ENCODE measurements around the gene SUSD4.

Gene SUSD4

DNA sequence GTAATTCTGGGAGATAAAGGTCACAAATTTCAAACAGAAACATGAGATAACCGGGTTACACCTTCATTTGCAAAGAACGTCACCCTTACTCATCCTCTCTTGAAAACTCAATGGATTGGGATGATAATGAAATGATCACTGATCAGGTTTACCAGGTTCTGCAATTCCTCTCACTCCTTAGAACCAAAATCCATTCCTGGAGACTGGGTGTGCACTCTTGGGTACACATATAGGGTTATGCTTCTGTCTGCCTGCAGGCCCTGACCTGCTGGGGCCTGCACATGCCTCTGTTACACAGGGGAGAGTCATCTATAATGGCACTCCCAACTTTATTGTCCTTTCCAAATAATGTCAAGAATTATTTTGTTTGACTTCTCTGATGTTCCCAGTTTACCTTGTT, 8.3 kb downstream of the SUSD4 start:
- DNase-seq = no peak

GRCh38 chr1:223353939-223354338, 10.0 kb downstream of the SUSD4 start:
- no peak for DNase-seq

DNA sequence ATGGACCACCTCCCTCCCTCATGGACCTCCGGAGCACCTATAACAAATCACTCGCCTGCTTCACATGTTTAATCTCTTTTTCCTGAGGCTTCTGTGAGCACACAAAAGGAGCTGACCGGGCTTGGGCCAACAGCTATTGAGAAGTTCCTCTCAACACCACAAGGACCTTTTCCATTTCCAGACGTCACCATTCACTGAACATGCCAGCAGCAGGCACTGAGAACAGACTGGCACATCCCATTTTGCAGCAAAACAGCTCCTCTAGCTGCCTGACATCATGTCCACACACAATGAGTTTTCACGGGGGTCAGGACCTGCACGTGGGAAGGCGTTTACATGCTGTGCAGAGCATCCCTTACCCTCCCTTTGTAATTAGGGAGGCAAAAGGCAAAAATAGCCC, 11.0 kb downstream of the SUSD4 start:
- DNase-seq = no peak

GRCh38 chr1:223350361-223350908, 13.5 kb downstream of the SUSD4 start:
- no peak for DNase-seq

- DNase-seq = no peak
Measured at GRCh38 chr1:223349241-223349640, 14.7 kb downstream of the SUSD4 start.

DNA sequence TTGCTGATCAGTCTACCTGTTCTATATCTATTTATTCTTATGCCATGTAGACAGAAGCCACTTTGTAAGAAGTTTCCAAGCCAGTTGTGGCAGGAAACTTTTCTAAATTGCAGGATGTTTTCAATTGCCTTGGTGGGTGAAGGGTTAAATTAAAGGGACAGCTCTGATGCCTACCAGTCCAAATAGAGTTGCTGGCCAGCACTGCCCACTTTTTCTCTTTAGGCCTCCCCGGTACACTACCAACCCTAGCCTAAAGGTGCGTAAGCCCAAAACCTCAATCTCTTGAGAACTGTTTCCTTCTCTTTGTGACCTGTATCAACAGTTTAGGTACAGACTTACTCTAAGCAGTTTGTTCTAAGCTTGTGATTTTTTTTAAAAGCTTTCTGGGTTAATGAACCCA, 15.5 kb downstream of the SUSD4 start:
- no peak for DNase-seq

GRCh38 chr1:223347583-223347982, 16.4 kb downstream of the SUSD4 start:
- no peak for DNase-seq

GRCh38 chr1:223346311-223346710, 17.7 kb downstream of the SUSD4 start:
- DNase-seq = no peak

DNA sequence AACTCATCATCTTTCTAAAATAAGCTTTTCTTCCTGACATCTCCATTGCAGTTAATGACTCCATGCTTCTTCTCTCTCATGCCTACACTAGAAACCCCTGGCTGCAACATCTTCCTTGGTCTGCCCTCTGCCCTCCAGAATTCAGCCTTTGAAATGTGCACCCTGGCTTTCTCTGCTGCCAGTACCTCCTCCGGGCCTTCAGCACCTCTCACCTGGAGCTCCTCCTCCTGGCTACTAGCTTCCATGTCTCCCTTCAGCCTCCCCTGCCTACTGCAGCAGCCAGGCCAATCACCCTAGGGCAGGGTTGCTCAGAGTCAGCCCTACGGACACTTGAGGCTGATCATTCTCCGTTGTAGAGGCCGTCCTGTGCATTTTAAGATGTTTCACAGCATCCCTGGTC, 18.3 kb downstream of the SUSD4 start:
- DNase-seq = no peak

DNA sequence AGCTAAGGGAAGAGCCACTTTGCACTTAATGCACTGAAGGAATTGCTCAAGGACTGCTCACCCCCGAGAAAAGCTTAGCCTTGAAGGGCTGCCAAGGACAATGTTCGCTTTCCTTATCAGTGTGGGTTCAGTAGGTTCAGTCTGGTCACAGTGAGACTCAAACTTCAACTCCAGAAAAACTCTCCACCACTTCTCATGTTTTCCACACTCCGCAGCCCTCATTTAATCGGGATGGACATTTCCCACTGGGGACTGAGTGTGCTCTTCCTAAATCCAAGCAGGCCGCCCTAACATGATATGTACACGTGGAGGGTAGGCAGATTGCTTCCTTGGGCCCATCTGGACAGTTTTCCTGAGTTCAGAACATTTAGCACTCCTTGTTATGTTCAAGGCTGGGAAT, 19.5 kb downstream of the SUSD4 start:
- no peak for DNase-seq

- DNase-seq = no peak
Measured at GRCh38 chr1:223343692-223344091, 20.3 kb downstream of the SUSD4 start.

DNA sequence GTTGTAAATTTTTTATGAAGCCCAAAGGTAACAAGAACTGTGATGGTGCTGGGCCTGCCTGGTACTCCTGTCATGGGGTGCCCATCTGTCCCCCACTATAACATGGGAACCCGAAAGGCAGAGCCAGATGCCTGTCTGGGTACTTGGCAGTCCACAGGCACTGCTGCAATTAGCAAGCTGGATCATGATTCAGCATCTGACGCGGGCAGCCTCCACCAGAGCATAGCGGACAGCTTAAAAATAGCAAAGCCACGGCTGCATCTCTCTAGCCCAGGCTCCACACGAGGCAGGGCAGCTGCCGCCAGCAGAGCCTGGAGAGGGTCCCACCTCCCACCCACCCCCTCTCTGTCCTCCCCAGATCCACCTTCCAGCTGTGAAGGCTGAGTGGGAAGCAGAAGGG, 22.9 kb downstream of the SUSD4 start:
- no peak for DNase-seq

- no peak for DNase-seq
Measured at GRCh38 chr1:223340637-223341036, 23.3 kb downstream of the SUSD4 start.

DNA sequence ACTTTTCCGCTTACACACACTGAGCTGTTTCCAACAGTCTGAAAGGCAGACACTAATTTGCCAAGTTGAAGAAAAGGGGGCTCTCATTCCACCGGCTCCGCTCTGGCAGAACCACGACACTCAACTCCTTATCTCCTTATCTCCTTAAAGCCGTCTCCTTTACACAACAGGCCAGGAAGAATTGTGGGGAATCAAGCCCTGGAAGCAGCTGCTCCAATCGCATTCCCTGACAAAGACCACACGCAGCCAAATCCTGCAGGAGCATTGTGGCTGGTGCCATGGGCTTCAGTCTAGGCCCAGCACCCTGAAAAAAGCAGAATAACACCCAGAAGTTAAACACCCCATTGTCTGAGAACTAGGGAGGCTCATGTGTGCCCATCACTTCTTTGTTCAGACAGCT, 24.1 kb downstream of the SUSD4 start:
- DNase-seq = no peak

DNA sequence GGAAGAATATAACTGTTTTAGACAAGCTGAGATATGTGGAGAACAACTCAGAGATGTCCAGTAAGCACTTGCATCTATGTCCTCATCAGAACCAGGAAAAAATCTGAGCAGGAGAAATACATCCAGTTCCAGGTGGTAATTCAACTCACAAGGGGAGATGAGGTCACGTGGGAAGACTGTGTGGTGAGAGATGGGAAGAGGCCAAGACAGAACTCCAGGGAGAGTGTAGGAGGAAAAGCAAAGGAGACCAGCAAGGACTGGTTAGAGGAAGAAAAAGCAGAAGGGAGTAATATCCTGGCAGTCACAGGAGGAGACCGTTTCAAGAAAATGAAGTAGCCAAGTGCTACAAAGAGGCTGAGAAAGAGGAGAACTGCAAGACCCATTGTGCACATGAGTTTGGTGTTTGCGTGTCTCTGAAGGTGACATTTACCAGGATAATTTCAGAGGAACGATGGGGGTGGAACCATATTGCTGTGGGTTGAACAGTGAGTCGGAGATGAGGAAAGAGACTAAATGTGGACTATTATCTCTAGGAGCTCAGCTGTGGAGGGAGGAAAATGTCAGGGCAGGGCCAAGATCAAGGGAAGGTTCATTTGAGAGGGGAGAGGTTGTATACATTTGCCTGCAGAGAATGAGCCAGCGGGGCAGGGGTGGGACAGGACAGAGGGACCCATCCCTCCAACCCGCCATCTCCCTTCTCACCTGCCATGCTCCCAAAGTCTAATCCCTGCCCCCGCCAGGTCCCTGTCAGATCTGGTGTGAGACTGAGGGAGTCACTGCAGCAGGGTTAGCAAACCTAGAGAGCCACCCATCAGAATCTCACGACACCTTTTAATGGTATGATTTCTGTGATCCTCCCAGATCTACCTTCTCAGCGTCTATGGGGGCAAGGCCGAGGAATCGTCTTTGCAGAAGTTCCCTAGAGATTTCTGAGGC, 24.9 kb downstream of the SUSD4 start:
- DNase-seq = no peak

- DNase-seq = no peak
Measured at GRCh38 chr1:223337174-223337869, 26.7 kb downstream of the SUSD4 start.

- DNase-seq = no peak
Measured at GRCh38 chr1:223334156-223334555, 29.8 kb downstream of the SUSD4 start.

- DNase-seq = no peak
Measured at GRCh38 chr1:223332997-223333396, 31.0 kb downstream of the SUSD4 start.

DNA sequence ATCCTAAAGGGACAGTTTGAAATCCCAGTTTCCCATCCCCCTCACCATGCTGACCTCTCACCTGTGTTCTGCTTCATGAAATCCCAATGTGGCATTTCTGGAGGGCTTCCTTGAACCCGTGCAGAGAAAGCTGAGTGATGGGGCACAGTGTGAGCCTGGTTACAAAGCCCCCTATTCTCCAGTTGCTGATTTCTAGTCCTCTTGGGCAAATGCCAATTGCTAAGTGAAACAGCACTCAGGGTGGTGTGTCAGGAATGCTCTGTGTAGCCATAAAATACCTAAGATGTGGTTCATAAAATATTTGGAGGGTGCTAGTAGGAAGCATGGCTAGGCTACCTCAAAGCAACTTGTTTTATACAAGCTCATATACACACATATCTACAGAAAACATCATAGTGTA, 32.0 kb downstream of the SUSD4 start:
- no peak for DNase-seq

DNA sequence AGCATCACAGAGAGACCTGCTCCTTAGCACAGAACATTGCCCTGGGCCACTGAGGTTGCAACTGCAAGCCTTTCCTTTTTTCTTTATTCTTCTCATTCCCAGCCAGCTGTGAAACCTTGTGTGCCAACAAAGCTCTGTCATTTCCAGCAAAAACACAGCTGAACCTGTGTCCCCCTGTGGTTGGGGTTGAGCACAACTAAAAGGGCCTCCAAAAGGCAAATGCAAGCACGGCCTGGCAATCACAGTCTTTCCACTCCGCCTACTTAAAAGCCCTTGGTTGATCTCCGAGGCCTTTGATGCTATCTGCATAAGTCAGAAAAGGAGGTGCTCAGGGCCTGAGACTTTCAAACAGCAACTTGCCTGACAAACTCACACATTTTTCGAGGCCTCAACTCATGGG, 32.7 kb downstream of the SUSD4 start:
- no peak for DNase-seq

GRCh38 chr1:223330466-223330865, 33.5 kb downstream of the SUSD4 start:
- no peak for DNase-seq

DNA sequence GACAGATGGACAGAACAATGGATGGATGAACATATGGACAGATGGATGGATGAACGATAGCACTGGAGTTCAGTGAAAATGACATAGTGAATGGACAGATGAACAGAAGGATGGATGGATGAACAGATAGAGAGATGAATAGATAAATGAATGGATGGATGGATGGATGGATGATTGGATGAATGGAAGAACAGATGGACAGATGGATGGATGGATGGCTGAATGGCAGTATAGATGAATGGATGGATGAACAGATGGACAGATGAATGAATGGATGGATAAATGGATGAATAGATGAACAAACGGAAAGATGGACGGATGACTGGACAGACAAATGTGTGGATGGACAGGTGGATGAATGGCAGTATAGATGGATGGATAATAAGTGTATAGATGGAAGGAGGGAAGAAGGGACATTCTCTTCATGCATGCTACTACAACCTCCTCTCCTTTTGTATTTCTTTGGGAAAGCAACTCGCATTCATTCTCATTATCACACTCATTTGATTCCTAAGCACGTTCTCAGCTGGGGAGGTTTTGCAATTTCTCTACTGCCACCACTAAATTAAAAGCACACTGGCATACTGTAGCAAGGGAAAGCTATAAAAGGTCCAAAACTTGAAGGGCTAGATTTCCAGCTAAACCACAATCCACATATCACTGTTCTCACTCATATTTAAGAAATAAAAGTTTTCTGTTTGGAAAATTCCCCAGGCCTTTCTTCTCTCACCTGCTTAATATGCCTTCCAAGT, 34.1 kb downstream of the SUSD4 start:
- DNase-seq = no peak

DNA sequence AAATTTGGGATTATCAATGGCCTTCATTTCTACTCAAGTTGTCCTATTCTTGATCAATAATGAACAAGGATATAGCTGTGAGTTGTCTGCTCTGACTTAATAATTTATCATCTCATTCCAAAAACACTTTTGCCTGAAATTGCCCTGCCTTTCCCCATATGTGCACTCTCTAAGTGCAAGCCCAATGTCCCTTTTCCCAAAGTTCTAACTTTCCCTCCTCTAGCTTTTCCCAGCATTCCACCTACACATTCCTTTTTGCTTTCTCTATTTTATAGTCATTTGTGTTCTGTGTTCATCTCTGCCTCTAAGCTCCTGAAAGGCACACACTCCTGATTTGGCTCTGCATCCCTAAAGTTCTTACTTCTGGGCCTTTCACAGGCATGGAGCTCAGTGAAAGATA, 34.7 kb downstream of the SUSD4 start:
- DNase-seq = no peak

All from activated T-cell treated with anti-CD3 and anti-CD28 coated beads, Interleukin-2, amount 50 U/mL, for 48 hours (primary cell).